ENCODE results near the gene DPEP1. TPM values are rescaled to one million over a fixed set of nuclear protein-coding genes. Genes with fewer than 3 reads are reported as not detected.

The DPEP1 gene
- total RNA-seq, 2 experiments from 2014 or later, result not detected

DNA sequence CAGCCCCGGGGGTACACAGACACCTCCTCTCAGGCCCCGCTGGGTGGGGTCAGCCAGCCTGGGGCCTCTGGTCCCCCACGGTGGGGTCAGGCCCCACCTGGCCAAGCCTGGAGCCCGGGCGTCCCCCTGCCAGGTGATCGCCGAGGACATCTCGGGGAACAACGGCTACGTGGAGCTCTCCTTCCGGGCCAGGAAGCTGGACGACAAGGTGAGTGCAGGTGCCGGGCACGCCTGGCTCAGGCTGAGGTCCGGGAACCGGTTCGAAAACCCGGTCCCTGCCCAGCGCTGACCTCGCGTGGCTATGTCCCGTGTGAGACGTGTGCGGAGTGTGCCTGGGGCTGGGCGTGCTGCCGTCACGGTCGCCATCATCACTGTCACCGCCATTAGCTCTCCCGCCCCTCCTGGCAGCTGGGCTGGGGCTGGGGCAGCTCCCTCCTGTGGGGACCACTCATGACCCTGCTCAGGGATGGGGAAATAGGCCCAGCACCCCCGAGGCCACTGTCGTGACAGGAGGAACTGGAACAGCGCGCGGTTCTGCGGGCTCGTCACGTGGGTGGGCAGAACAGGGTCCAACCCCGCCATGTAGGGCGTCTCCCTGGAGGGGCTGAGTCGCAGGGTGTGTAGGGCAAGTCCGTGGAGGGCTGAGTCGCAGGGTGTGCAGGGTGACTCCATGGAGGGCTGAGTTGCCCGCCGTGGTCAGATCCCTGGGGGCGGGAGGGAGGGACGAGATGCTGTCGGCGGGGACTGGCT is 29.4 kb upstream of the DPEP1 start:
- intact Hi-C loops (cut with DNase I, micrococcal nuclease), result no loop called here

DNA sequence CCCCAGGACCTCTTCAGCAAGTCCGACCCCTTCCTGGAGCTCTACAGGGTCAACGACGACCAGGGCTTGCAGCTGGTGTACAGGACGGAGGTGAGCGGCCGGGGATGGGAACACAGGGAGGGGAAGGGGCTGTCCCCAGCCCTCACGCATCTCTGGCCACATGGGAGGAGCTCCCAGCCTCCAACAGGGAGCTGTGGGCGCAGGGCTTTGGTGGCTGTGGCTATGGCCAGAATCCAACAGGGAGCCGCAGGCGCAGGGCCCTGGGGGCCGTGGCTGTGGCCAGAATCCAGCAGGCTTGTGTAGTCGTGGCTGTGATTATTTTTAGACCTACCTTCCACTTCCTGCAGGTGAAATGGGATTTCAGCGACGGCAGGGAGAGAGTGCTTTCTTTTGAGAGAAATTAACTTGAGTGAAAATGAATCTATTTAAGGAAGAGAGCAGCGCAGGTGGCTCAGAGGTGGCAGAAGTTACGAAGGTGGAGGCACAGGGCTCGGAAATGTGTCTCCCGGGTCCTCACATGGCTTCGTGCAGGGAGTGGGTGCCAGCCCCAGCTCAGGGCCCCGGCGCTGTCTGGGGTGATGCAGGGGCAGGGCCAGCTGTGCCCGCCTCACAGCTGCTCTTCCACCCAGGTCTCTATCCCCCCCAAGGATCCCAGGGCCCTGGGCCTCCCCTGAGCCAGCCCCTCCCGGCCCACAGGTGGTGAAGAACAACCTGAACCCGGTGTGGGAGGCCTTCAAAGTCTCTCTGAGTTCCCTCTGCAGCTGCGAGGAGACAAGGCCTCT is 28.5 kb upstream of the DPEP1 start:
- H3K27ac Mint-ChIP-seq, result no peak overlapping the region
- ChIA-PET POLR2A (no interaction called here), CTCF (no interaction called here)
- H3K27me3 ChIP-seq (ENCODE audit: control insufficient read depth in 1 of 2, insufficient read depth in 2 of 2, low read length in 2 of 2), result no peaks in the 10 kb centered on the region
- no peaks in the 10 kb centered on the region for H3K4me1 ChIP-seq (ENCODE audit: insufficient read depth, low read length)
- H3K4me3 Mint-ChIP-seq, result no peak overlapping the region
- no peaks in the 10 kb centered on the region for H3K36me3 Mint-ChIP-seq (ENCODE audit: low read depth)
- ATAC-seq (ENCODE audit: poor library complexity) (no peak), DNase-seq (no peak)
- no peak overlapping the region for H3K27ac ChIP-seq (ENCODE audit: low read depth in 1 of 2, low read length in 2 of 2)
- H3K36me3 ChIP-seq (ENCODE audit: insufficient read depth, low read length), result no peaks in the 10 kb centered on the region
- H3K9me3 Mint-ChIP-seq, result no peaks in the 10 kb centered on the region
- H3K4me3 ChIP-seq (ENCODE audit: low read length), result no peak overlapping the region
- H3K27me3 Mint-ChIP-seq, result no peaks in the 10 kb centered on the region
- TF ChIP-seq, protein P1, sequence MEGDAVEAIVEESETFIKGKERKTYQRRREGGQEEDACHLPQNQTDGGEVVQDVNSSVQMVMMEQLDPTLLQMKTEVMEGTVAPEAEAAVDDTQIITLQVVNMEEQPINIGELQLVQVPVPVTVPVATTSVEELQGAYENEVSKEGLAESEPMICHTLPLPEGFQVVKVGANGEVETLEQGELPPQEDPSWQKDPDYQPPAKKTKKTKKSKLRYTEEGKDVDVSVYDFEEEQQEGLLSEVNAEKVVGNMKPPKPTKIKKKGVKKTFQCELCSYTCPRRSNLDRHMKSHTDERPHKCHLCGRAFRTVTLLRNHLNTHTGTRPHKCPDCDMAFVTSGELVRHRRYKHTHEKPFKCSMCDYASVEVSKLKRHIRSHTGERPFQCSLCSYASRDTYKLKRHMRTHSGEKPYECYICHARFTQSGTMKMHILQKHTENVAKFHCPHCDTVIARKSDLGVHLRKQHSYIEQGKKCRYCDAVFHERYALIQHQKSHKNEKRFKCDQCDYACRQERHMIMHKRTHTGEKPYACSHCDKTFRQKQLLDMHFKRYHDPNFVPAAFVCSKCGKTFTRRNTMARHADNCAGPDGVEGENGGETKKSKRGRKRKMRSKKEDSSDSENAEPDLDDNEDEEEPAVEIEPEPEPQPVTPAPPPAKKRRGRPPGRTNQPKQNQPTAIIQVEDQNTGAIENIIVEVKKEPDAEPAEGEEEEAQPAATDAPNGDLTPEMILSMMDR (IDR thresholded peaks at IDR 0.05), result no peak
- intact Hi-C loops (cut with DNase I, micrococcal nuclease), result no loop called here
- peaks cover 0 to 4% of the 10 kb centered on the region in 2 experiments for H3K9me3 ChIP-seq (ENCODE audit: control insufficient read depth in 1 of 2, insufficient read depth in 1 of 2, low read length in 2 of 2)
- no peaks in the 10 kb centered on the region for H3K4me1 Mint-ChIP-seq (ENCODE audit: low read depth)

More for the DNA sequence above, 29.4 kb upstream of the DPEP1 start:
- Histone ChIP-seq H3K4me3 (ENCODE audit: low read length) (no peak overlapping the region), H3K36me3 (ENCODE audit: insufficient read depth, low read length) (no peaks in the 10 kb centered on the region), H3K9me3 (ENCODE audit: control insufficient read depth in 1 of 2, insufficient read depth in 1 of 2, low read length in 2 of 2) (peaks cover 0 to 4% of the 10 kb centered on the region in 2 experiments), H3K27me3 (ENCODE audit: control insufficient read depth in 1 of 2, insufficient read depth in 2 of 2, low read length in 2 of 2) (no peaks in the 10 kb centered on the region), H3K27ac (ENCODE audit: low read depth in 1 of 2, low read length in 2 of 2) (no peak overlapping the region), H3K4me1 (ENCODE audit: insufficient read depth, low read length) (no peaks in the 10 kb centered on the region)
- no peaks in the 10 kb centered on the region for H3K27me3 Mint-ChIP-seq
- DNase-seq, result no peak
- no peaks in the 10 kb centered on the region for H3K4me1 Mint-ChIP-seq (ENCODE audit: low read depth)
- no peaks in the 10 kb centered on the region for H3K9me3 Mint-ChIP-seq
- ChIA-PET CTCF (no interaction called here), POLR2A (no interaction called here)
- H3K4me3 Mint-ChIP-seq, result no peak overlapping the region
- TF ChIP-seq, protein P1 (IDR thresholded peaks at IDR 0.05), result no peak
- no peak overlapping the region for H3K27ac Mint-ChIP-seq
- no peaks in the 10 kb centered on the region for H3K36me3 Mint-ChIP-seq (ENCODE audit: low read depth)
- ATAC-seq (ENCODE audit: poor library complexity), result no peak

DNA sequence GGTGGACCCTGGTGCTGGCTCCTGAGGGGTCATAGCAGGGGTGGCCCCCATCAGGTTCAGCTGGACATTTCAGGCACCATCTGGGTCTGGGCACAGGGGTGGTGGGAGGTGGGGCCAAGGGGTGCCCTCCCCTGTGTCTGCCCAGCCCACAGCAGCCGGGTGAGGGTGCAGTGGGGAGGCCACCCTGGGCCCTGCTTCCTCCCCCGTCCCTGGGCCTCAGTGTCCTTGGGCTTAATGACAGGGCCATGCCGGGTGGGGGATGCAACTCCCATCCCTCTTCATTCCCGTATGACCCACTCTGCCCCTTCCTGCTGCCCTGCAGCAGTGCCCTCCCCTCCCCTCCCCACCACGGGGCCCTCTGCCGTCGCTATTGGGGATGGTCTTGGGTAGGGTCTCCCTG is 27.2 kb upstream of the DPEP1 start:
- no peak overlapping the region for H3K4me3 Mint-ChIP-seq
- no peaks in the 10 kb centered on the region for H3K4me1 Mint-ChIP-seq (ENCODE audit: low read depth)
- no peak for DNase-seq
- Histone ChIP-seq H3K36me3 (ENCODE audit: insufficient read depth, low read length) (no peaks in the 10 kb centered on the region), H3K4me1 (ENCODE audit: insufficient read depth, low read length) (no peaks in the 10 kb centered on the region), H3K4me3 (ENCODE audit: low read length) (no peak overlapping the region), H3K27me3 (ENCODE audit: control insufficient read depth in 1 of 2, insufficient read depth in 2 of 2, low read length in 2 of 2) (no peaks in the 10 kb centered on the region), H3K9me3 (ENCODE audit: control insufficient read depth in 1 of 2, insufficient read depth in 1 of 2, low read length in 2 of 2) (peaks cover 0 to 4% of the 10 kb centered on the region in 2 experiments), H3K27ac (ENCODE audit: low read depth in 1 of 2, low read length in 2 of 2) (no peak overlapping the region)
- H3K9me3 Mint-ChIP-seq, result no peaks in the 10 kb centered on the region
- TF ChIP-seq, protein P1 (IDR thresholded peaks at IDR 0.05), result no peak
- H3K27ac Mint-ChIP-seq, result no peak overlapping the region
- no peak for ATAC-seq (ENCODE audit: poor library complexity)
- H3K27me3 Mint-ChIP-seq, result no peaks in the 10 kb centered on the region
- intact Hi-C loops (cut with DNase I, micrococcal nuclease), result no loop called here
- POLR2A ChIA-PET, result no interaction called here
- H3K36me3 Mint-ChIP-seq (ENCODE audit: low read depth), result no peaks in the 10 kb centered on the region
- CTCF ChIA-PET, result no interaction called here

All from CD4-positive, alpha-beta T cell (primary cell).